Activated gamma-delta T cell treated with anti-CD3 and anti-CD28 coated beads, Interleukin-2, amount 50 U/mL, for 16 hours (primary cell): Measurements from ENCODE around the gene FNDC11.
"Not testable (repeated sequence)": the region's sequence is repeated elsewhere in the genome, so short reads cannot be mapped to it uniquely, and the experiment has no call there.

Experiments
- DNase-seq: peaks from one replicate; pipeline ENCODE4 v3.0.0-alpha.2; 2020; ENCODE audit warnings: low read depth

Gene FNDC11

GRCh38 chr20:63567386-63568169, 13.6 kb downstream of the FNDC11 start:
- peak; percentile 30 for DNase-seq

- no peak for DNase-seq
Measured at GRCh38 chr20:63568170-63568981, 14.4 kb downstream of the FNDC11 start.

- DNase-seq = no peak
Measured at GRCh38 chr20:63568986-63569949, 15.3 kb downstream of the FNDC11 start.

GRCh38 chr20:63570281-63571086, 16.5 kb downstream of the FNDC11 start:
- no peak for DNase-seq

GRCh38 chr20:63571087-63571478, 17.1 kb downstream of the FNDC11 start:
- DNase-seq = not testable (repeated sequence)

GRCh38 chr20:63572071-63572787, 18.3 kb downstream of the FNDC11 start:
- DNase-seq = no peak

GRCh38 chr20:63572788-63573646, 19.1 kb downstream of the FNDC11 start:
- no peak for DNase-seq

- DNase-seq = no peak
Measured at GRCh38 chr20:63573647-63574131, 19.7 kb downstream of the FNDC11 start.

GRCh38 chr20:63574156-63574828, 20.3 kb downstream of the FNDC11 start, which contains the start of gene HELZ2:
TSS of gene HELZ2 (minus strand) at chr20:63574239. CDS start at chr20:63572385, 1,854 bp downstream.
- peak; percentile 37 for DNase-seq

GRCh38 chr20:63574829-63575743, 21.1 kb downstream of the FNDC11 start:
- no peak for DNase-seq

- DNase-seq = no peak
Measured at GRCh38 chr20:63576311-63576710, 22.4 kb downstream of the FNDC11 start.

- DNase-seq = no peak
Measured at GRCh38 chr20:63577317-63577894, 23.4 kb downstream of the FNDC11 start.

GRCh38 chr20:63578224-63579016, 24.5 kb downstream of the FNDC11 start:
- no peak for DNase-seq

GRCh38 chr20:63579017-63579694, 25.2 kb downstream of the FNDC11 start:
- no peak for DNase-seq

GRCh38 chr20:63580796-63581461, 27.0 kb downstream of the FNDC11 start:
- DNase-seq = peak; percentile 55
